Activated CD4-positive, alpha-beta T cell treated with anti-CD3 and anti-CD28 coated beads, Interleukin-10, Interleukin-2, amounts not matched to agents 100 ng/mL and 50 ng/mL, durations not matched to agents 16 hours and 8 hours (primary cell): ENCODE data around the gene CCDC159.
"Not testable (repeated sequence)": the region's sequence is repeated elsewhere in the genome, so short reads cannot be mapped to it uniquely, and the experiment has no call there.

ENCODE experiments used
- DNase-seq: peaks from one replicate; pipeline ENCODE4 v3.0.0-alpha.2; 2020

Gene CCDC159

DNA sequence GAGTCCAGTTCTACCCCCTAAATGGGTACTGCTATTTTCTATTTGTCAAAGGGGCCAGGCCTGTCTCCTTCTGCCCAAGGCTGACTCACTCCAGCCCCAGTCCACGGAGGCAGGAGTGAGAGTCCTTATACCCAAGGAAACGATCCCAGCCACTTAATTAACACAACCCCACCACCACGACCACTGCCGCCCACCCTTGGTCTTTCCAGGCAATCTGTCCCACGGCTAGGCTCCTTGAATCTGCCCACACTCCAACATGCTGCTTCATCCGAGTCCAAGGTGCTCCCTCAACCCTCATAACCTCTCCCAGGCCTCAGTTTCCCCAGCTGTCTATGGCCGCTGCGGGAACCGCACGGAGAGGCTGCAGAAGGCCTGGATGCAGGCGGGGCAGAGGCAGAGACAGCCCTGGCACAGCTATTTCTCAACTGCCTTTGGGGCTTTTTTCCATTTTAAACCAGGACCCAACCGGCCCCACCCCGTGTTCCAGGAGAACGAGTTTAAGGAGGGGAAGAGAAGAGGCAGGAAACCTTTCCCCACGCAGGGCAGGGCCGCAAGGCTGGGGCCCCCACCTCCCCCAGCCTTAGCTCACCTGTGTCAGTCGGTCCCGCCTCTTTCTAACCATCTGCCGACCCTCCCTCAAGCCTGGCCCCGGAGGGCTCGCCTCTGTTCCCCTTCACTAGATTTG is 7.6 kb upstream of the CCDC159 start:
- no peak for DNase-seq

DNA sequence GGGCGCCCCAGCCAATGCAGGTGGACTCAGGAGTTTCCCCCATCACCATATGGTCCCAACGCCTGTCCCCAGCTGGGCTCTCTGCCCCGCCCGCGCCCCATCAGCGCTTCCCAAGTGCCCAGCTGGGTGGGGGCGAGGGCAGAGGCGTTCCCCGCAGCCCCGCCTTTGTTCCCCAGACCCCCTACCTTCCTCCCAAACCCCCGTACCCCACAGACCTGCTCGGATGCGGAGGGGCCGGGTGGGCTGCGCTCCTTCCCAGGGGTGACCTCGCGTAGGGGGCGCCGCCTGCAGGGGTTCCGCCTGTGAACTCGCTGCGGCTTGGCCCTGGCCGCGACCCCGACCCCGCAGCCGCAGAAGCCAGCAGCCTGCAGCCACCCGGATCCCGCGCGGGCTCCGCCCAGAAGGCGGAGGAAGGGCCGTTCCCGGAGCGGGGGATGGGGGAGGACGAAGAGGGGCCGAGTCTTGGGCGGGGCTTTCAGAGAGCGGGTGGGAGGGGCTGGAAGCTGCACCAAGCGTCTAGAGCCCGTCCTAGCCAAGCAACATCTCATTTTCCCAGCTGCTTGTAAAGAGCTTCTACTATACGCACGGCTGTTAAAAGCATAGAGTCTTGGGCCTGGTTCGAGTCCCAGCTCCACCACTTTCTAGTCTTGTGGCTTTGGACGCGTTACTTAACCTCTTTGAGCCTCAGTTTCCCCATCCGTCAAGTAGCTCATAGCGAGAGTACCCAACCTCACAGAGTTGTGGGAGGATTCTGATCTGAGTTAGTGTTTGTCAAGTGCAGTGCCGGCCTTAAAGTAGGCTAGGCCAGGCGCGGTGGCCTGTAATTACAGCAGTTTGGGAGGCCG is 6.8 kb upstream of the CCDC159 start, which contains the start of gene RAB3D:
Gene RAB3D, minus strand, starts transcription at position 404 of the 845 bp plus-strand sequence. CDS start 2,258 bp downstream, outside the sequence.
- DNase-seq = peak; percentile 89

GRCh38 chr19:11340099-11340467 is 6.2 kb upstream of the CCDC159 start:
- DNase-seq = not testable (repeated sequence)

DNA sequence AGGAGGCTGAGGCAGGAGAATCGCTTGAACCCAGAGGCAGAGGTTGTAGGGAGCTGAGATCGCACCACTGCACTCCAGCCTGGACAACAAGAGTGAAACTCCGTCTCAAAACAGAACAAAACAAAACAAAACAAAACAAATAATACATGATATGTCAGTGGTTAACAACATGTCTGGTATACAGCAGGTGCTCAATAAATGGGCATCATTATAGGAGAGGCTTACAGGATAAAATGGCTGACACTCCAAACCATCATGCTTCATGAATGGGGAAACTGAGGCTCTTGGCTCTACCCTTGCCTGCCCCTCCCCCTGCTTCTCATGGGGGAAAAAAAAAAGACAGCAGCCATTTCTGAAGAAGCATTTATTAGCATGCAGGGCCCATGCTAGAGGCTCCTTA is 3.9 kb upstream of the CCDC159 start:
- no peak for DNase-seq

DNA sequence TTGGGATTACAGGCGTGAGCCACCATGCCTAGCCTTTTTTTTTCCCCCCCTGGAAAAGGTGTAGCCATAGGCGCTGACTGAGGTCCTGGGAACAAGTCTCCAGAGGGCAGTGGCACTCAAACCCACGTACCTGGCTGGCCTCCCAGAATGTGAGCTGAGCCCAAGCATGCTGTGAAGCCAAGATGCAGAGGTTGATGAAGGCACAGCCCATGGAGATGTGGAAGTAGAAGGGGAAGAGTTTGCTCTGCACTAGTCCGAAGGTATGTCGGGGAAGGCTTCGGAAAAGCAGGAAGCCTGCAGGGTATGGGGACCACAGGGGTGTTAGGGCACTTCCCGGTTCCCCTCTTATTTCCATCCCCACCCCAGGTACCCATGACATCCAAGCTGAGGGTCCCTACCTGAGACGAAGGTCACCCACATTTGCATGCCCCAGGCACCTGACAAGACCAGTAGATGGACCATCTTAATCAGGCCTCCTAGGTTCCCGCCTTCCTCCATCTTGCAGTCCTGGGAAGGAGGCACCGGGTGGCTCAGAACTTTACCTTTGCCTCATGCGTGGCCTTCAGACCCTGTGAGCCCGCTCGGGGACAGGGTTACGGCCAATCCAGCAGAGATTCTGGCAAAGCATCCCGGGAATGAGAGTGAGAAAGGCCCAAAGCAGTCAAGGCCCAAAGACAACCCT is 1.1 kb upstream of the CCDC159 start:
- no peak for DNase-seq

GRCh38 chr19:11347546-11348039 is 1.3 kb downstream of the CCDC159 start:
- DNase-seq = no peak

DNA sequence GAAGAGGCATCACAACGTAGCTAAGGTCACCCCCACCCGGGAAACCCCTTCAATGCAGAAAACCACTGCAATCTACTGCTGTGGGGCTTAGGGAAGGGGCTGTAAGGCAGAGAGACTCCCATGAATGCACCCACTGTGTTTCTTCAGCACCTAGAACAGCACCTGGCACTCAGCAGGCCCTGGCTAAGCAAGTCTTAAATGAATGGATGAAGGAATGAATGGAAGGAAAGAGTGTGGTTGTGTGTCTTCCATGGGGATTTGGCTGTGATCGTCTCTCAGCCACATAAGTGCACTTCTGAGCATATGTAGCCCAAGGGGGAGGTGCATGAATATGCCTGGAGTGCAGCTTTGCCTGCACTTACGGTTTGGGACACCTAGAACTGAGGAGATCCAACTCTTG is 2.9 kb downstream of the CCDC159 start:
- DNase-seq = no peak

GRCh38 chr19:11354102-11354501 is 7.8 kb downstream of the CCDC159 start:
- DNase-seq = not testable (repeated sequence)

- DNase-seq = peak; percentile 83
Measured at GRCh38 chr19:11355160-11356073, 9.1 kb downstream of the CCDC159 start, which contains the start of gene PLPPR2. PLPPR2 (plus strand) TSS chr19:11355432; CDS start chr19:11357674, 2,242 bp downstream.

GRCh38 chr19:11356074-11356397 is 9.7 kb downstream of the CCDC159 start:
- no peak for DNase-seq

DNA sequence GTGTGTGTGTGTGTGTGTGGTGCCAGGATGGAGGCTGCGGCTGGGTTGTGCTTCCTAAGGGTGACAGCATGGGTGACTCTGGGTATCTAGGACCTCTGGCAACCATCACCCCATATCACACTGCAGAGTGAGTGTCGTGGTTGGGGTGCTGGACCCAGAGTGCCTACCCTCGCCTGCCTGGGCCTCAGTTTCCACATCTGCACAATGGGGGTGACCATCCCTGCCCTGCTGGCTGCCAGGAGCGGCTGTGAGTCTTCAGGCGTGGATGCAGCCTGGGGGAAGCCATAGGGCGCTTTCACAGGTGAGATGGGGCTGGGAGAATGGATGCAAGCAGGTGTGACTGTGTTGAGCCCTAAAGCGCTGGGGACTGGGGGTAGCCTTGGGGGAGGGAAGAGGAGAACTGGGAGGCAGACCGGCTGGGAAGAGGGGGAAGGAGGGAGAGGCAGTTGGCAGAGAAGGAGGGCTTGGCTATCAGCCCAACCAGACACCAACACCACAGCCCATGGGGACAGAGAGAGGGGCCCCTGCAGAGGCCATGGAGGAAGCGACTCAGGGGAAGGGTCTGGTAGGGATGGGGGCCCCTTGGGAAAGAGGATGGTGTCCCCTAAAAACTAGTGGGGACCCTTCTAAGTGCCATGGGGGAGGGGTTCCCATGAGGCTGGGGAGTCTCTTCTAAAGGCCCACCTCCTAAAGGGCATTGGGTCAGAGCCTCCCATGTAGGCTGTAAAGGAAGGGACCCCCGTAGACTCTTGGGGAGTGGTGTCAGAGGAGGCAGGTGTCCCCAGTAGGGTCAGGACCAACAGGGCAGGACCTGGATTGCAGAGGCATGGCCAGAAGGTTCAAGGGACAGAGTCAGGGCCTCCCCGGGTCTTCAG is 10.6 kb downstream of the CCDC159 start:
- DNase-seq = no peak

- DNase-seq = no peak
Measured at GRCh38 chr19:11359421-11359820, 13.1 kb downstream of the CCDC159 start.

- no peak for DNase-seq
Measured at GRCh38 chr19:11361037-11361770, 14.9 kb downstream of the CCDC159 start.

GRCh38 chr19:11361771-11362731 is 15.7 kb downstream of the CCDC159 start:
- no peak for DNase-seq

DNA sequence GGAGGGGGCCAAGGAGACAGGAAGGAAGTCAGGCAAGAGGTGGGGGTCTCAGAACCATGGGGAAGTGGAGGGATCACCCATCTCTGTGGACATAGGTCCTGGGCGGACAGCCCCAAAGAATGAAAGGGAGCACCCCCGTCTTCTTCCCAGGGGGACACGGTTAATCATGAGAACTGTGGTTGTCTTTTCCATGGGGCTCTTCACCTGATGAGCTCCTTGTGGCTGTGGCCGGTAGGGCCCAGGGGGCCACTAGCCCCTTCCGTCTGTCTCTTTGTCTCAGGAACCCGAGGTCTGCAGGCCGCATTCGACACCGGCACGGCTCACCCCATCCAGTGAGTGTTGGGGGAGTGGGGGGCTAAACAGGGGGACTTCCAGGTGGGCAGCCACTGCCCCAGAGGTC is 17.6 kb downstream of the CCDC159 start:
- DNase-seq = no peak

GRCh38 chr19:11364296-11364904 is 18.1 kb downstream of the CCDC159 start:
- no peak for DNase-seq

GRCh38 chr19:11364935-11365334 is 18.6 kb downstream of the CCDC159 start:
- no peak for DNase-seq

DNA sequence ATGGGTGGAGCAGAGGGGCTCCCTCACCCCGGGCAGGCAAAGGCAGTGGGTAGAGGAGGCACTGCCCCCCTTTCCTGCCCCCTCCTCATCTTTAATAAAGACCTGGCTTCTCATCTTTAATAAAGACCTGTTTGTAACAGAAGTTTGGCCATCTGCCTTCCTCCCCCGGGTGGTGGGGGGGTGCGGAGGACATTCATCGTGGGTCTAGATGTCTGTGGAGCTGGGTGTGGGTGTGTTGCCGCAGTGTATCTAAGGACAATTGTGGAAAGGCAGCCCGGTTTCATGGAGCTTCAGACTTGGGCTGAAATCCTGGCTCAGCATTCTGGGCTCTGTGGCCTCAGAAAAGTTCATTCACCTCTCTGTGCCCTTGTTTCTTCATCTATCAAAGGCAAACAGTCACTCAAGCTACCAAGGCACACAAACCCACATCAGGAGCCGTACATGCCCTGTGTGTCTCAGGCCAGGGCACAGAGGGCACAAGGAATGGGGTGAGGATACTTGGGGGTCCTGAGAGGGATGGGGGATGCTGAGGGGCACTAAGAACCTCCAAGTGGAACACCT is 19.3 kb downstream of the CCDC159 start:
- DNase-seq = no peak

DNA sequence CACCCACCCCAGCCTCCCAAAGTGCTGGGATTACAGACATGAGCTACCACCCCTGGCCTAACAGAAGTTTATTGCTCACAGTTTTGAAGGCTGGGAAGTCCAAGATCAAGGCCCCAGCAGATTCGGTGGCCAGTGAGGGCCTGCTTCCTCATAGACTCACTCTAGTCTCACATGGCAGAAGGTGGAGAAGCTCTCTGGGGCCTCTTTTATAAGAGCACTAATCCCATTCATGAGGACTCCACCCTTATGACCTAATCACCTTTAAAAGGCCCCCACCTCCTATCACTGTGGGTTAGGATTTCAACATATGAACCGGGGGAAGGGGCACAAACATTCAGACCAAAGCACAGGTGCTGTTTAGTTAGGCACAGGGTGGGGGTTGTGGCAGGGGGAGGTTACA is 21.2 kb downstream of the CCDC159 start:
- DNase-seq = no peak
